ENCODE data around the gene RAB44. TPM values are rescaled to one million over a fixed set of nuclear protein-coding genes. Genes with fewer than 3 reads are reported as not detected.

RAB44 gene
- total RNA-seq, 1 experiment from 2014 or later, result not detected

- H3K27ac Mint-ChIP-seq (ENCODE audit: unreplicated experiment), result no peak overlapping the region
- DNase-seq, result no peak
- H3K4me3 Mint-ChIP-seq (ENCODE audit: unreplicated experiment), result no peak overlapping the region
- H3K27me3 Mint-ChIP-seq (ENCODE audit: insufficient read depth, unreplicated experiment), result no peaks in the 10 kb centered on the region
- CTCF ChIA-PET, result no interaction called here
- no peaks in the 10 kb centered on the region for H3K36me3 Mint-ChIP-seq (ENCODE audit: insufficient read depth, unreplicated experiment)
- TF ChIP-seq, protein P1, sequence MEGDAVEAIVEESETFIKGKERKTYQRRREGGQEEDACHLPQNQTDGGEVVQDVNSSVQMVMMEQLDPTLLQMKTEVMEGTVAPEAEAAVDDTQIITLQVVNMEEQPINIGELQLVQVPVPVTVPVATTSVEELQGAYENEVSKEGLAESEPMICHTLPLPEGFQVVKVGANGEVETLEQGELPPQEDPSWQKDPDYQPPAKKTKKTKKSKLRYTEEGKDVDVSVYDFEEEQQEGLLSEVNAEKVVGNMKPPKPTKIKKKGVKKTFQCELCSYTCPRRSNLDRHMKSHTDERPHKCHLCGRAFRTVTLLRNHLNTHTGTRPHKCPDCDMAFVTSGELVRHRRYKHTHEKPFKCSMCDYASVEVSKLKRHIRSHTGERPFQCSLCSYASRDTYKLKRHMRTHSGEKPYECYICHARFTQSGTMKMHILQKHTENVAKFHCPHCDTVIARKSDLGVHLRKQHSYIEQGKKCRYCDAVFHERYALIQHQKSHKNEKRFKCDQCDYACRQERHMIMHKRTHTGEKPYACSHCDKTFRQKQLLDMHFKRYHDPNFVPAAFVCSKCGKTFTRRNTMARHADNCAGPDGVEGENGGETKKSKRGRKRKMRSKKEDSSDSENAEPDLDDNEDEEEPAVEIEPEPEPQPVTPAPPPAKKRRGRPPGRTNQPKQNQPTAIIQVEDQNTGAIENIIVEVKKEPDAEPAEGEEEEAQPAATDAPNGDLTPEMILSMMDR (IDR thresholded peaks at IDR 0.05; ENCODE audit: insufficient read depth in 1 of 2, low read depth in 1 of 2, low read length in 1 of 2, severe bottlenecking in 1 of 2, unreplicated experiment in 1 of 2), result no peak
- no peaks in the 10 kb centered on the region for H3K4me1 Mint-ChIP-seq (ENCODE audit: low read depth, unreplicated experiment)
- H3K4me1 ChIP-seq, result no peaks in the 10 kb centered on the region
- intact Hi-C loops (cut with micrococcal nuclease; ENCODE audit: unreplicated experiment), result no loop called here
- H3K4me3 ChIP-seq (ENCODE audit: low read depth, low read length), result no peak overlapping the region
- BruUV-seq (replicated peaks), result no TSS peak
- no peaks in the 10 kb centered on the region for H3K27me3 ChIP-seq (replicated peaks; ENCODE audit: control insufficient read depth, insufficient read depth, low read length)
- no peaks in the 10 kb centered on the region for H3K9me3 ChIP-seq
- no peaks in the 10 kb centered on the region for H3K9me3 Mint-ChIP-seq (ENCODE audit: unreplicated experiment)
- H3K36me3 ChIP-seq (ENCODE audit: control insufficient read depth, insufficient read depth, low read length), result no peaks in the 10 kb centered on the region
- POLR2A ChIA-PET, result no interaction called here
Measured at GRCh38 chr6:36668591-36668990, 29.0 kb upstream of the RAB44 start.

GRCh38 chr6:36669002-36669401 is 28.6 kb upstream of the RAB44 start:
- no peaks in the 10 kb centered on the region for H3K36me3 Mint-ChIP-seq (ENCODE audit: insufficient read depth, unreplicated experiment)
- DNase-seq, result no peak
- intact Hi-C loops (cut with micrococcal nuclease; ENCODE audit: unreplicated experiment), result no loop called here
- Histone ChIP-seq H3K36me3 (ENCODE audit: control insufficient read depth, insufficient read depth, low read length) (no peaks in the 10 kb centered on the region), H3K4me1 (no peaks in the 10 kb centered on the region), H3K27me3 (replicated peaks; ENCODE audit: control insufficient read depth, insufficient read depth, low read length) (no peaks in the 10 kb centered on the region), H3K4me3 (ENCODE audit: low read depth, low read length) (no peak overlapping the region), H3K9me3 (no peaks in the 10 kb centered on the region)
- H3K9me3 Mint-ChIP-seq (ENCODE audit: unreplicated experiment), result no peaks in the 10 kb centered on the region
- no peaks in the 10 kb centered on the region for H3K27me3 Mint-ChIP-seq (ENCODE audit: insufficient read depth, unreplicated experiment)
- H3K4me3 Mint-ChIP-seq (ENCODE audit: unreplicated experiment), result no peak overlapping the region
- ChIA-PET CTCF (interaction anchor here (0.6 kb wide), 1 partner anchor 300 kb away, joined by 4 read pairs; no protein-coding TSS in a partner anchor), POLR2A (no interaction called here)
- H3K4me1 Mint-ChIP-seq (ENCODE audit: low read depth, unreplicated experiment), result no peaks in the 10 kb centered on the region
- H3K27ac Mint-ChIP-seq (ENCODE audit: unreplicated experiment), result no peak overlapping the region
- BruUV-seq (replicated peaks), result no TSS peak
- TF ChIP-seq, protein P1 (IDR thresholded peaks at IDR 0.05; ENCODE audit: insufficient read depth in 1 of 2, low read depth in 1 of 2, low read length in 1 of 2, severe bottlenecking in 1 of 2, unreplicated experiment in 1 of 2), result no peak

DNA sequence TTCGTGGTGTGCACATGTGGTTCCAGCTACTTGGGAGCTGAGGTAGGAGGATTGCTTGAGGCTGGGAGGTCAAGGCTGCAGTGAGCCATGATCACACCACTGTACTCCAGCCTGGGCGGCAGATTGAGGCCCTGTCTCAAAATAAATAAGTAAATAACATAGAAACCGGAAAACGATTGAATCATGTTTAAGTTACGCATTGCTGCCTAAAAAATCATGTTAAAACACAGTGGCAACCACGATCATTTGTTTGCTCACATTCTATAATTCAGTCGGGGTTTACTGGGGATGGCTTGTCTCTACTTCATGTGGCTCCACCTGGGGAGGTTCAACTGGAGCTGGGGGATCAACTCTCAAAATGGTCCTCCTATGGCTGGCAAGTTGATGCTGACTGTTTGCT is 27.4 kb upstream of the RAB44 start:
- TF ChIP-seq, protein P1 (IDR thresholded peaks at IDR 0.05; ENCODE audit: insufficient read depth in 1 of 2, low read depth in 1 of 2, low read length in 1 of 2, severe bottlenecking in 1 of 2, unreplicated experiment in 1 of 2), result no peak
- H3K36me3 Mint-ChIP-seq (ENCODE audit: insufficient read depth, unreplicated experiment), result no peaks in the 10 kb centered on the region

More for the DNA sequence above, 27.4 kb upstream of the RAB44 start:
- ChIA-PET POLR2A (no interaction called here), CTCF (no interaction called here)
- no peaks in the 10 kb centered on the region for H3K4me1 ChIP-seq
- intact Hi-C loops (cut with micrococcal nuclease; ENCODE audit: unreplicated experiment), result no loop called here
- no peak for DNase-seq
- H3K9me3 ChIP-seq, result no peaks in the 10 kb centered on the region
- H3K4me1 Mint-ChIP-seq (ENCODE audit: low read depth, unreplicated experiment), result no peaks in the 10 kb centered on the region
- no peaks in the 10 kb centered on the region for H3K36me3 ChIP-seq (ENCODE audit: control insufficient read depth, insufficient read depth, low read length)
- H3K4me3 Mint-ChIP-seq (ENCODE audit: unreplicated experiment), result no peak overlapping the region
- no peaks in the 10 kb centered on the region for H3K27me3 Mint-ChIP-seq (ENCODE audit: insufficient read depth, unreplicated experiment)
- no TSS peak for BruUV-seq (replicated peaks)
- no peaks in the 10 kb centered on the region for H3K27me3 ChIP-seq (replicated peaks; ENCODE audit: control insufficient read depth, insufficient read depth, low read length)
- H3K27ac Mint-ChIP-seq (ENCODE audit: unreplicated experiment), result no peak overlapping the region
- no peaks in the 10 kb centered on the region for H3K9me3 Mint-ChIP-seq (ENCODE audit: unreplicated experiment)
- H3K4me3 ChIP-seq (ENCODE audit: low read depth, low read length), result no peak overlapping the region
